OCI-LY3 (cell line): ENCODE measurements around the gene LGALS8.

Source experiments
- H2AFZ ChIP-seq: fragments of 200-600, 300-600 bp; shearing (Covaris generic); 2 replicates; pipeline ENCODE4 v1.6.0; 2014; ENCODE audit warnings: antibody characterized with exemption, low read depth, low read length
- H3K27ac ChIP-seq: fragments of 200-600, 300-600 bp; sonication (generic); 2 replicates; pipeline ENCODE4 v1.5.1; 2014; ENCODE audit warnings: mild to moderate bottlenecking, low read length, moderate library complexity, mixed read lengths
- H3K27me3 ChIP-seq: fragments of 200-600, 300-600 bp; sonication (generic); 2 replicates; pipeline ENCODE4 v1.6.1; 2014; ENCODE audit warnings: low read depth, low read length, mixed read lengths
- H3K36me3 ChIP-seq: fragments of 200-600, 300-600 bp; sonication (generic); replicated peaks from 2 replicates; pipeline ENCODE3; 2014; ENCODE audit warnings: low read depth, low read length, mixed read lengths
- H3K4me1 ChIP-seq: fragments of 300-600, 200-600 bp; sonication (generic); 2 replicates; pipeline ENCODE4 v1.6.1; 2014; ENCODE audit warnings: low read length, mixed read lengths
- H3K4me2 ChIP-seq: fragments of 200-600, 300-600 bp; sonication (generic); 2 replicates; pipeline ENCODE4 v1.6.1; 2014; ENCODE audit warnings: low read length, mixed read lengths
- H3K4me3 ChIP-seq: fragments of 300-600, 200-600 bp; sonication (generic); 2 replicates; pipeline ENCODE4 v1.5.1; 2014; ENCODE audit warnings: antibody characterized with exemption, mild to moderate bottlenecking, low read length, moderate library complexity
- H3K79me2 ChIP-seq: fragments of 300-600, 200-600 bp; shearing (Covaris generic); 2 replicates; pipeline ENCODE4 v1.6.1; 2014; ENCODE audit warnings: mild to moderate bottlenecking, low read length, mixed read lengths
- H3K9ac ChIP-seq: fragments of 300-600, 200-600 bp; shearing (Covaris generic); 2 replicates; pipeline ENCODE4 v1.6.0; 2014; ENCODE audit warnings: mild to moderate bottlenecking, low read length, moderate library complexity
- H3K9me3 ChIP-seq: fragments of 200-600, 300-600 bp; shearing (Covaris generic); 2 replicates; pipeline ENCODE4 v1.6.1; 2014; ENCODE audit warnings: low read length, mixed read lengths; ENCODE audit not compliant: insufficient read depth
- H4K20me1 ChIP-seq: fragments of 200-600, 300-600 bp; sonication (generic); 2 replicates; pipeline ENCODE4 v1.6.1; 2016; ENCODE audit warnings: low read length, mixed read lengths; ENCODE audit not compliant: insufficient read depth
- CTCF ChIP-seq: fragments of 200-600, 300-600 bp; sonication (generic); IDR thresholded peaks from 2 replicates; pipeline ENCODE4 v1.5.1; 2014; ENCODE audit warnings: antibody characterized with exemption, low read length, low read depth
- EZH2phosphoT487 ChIP-seq: fragments of 200-600 bp; shearing (Covaris generic); IDR thresholded peaks from 2 replicates; pipeline ENCODE4 v1.6.1; 2018; ENCODE audit warnings: antibody characterized with exemption, mixed run types, low read depth

The LGALS8 gene

DNA sequence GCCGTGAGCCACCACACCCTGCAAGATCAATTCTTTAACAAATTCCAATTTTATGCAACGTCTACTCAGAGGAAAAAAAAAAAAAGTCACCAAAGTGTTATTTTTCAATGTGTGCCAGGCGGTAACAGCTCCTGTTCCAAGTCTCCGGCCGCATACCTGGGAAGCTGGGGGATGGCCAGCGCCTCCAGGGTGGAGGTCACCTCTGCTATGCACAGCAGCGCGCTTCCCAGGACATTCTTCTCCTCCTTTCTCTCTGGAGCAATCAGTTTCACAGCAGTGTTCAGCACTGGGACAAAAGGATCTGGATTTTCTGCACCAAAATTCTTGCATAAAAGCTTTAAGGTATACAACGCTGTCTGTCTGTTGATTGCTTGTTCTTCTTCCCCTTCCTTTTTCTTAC is 34.3 kb downstream of the LGALS8 start:
- Histone ChIP-seq H3K4me2 (no peak overlapping the region), H3K27me3 (no peaks in the 10 kb centered on the region), H3K4me1 (no peaks in the 10 kb centered on the region), H3K79me2 (no peaks in the 10 kb centered on the region), H4K20me1 (no peaks in the 10 kb centered on the region), H3K9me3 (no peaks in the 10 kb centered on the region), H3K36me3 (peaks cover 75% of the 10 kb centered on the region), H3K4me3 (no peak overlapping the region), H2AFZ (no peak overlapping the region), H3K27ac (no peak overlapping the region), H3K9ac (no peak overlapping the region)
- no peak for TF ChIP-seq CTCF
- no peak for TF ChIP-seq EZH2phosphoT487

DNA sequence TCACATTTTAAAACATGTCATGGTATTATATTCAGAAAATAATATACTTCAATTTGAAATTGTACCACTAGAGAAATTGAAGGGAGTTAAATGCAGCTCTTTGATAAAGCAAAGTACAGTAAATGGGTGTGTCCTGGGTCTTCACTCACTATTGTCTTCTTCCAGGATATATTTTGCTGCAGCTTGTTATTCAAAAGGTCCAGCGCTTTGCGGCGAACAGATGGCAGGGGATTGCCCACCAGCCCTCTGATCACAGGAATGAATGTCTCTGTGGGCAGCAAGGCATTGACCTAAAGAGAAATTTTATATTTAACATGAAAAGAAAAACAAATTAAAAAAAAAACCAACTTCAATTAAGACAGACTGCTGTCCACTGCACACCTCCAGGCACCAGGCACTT is 35.1 kb downstream of the LGALS8 start:
- Histone ChIP-seq H2AFZ (no peak overlapping the region), H4K20me1 (no peaks in the 10 kb centered on the region), H3K4me3 (no peak overlapping the region), H3K27me3 (no peaks in the 10 kb centered on the region), H3K79me2 (no peaks in the 10 kb centered on the region), H3K4me2 (no peak overlapping the region), H3K9ac (no peak overlapping the region), H3K36me3 (peaks cover 72% of the 10 kb centered on the region), H3K9me3 (no peaks in the 10 kb centered on the region), H3K4me1 (no peaks in the 10 kb centered on the region), H3K27ac (no peak overlapping the region)
- TF ChIP-seq EZH2phosphoT487 (no peak), CTCF (no peak)

- no peak overlapping the region for H3K4me2 ChIP-seq
- no peaks in the 10 kb centered on the region for H3K9me3 ChIP-seq
- H4K20me1 ChIP-seq, result no peaks in the 10 kb centered on the region
- no peak overlapping the region for H3K9ac ChIP-seq
- H3K27ac ChIP-seq, result no peak overlapping the region
- H3K4me1 ChIP-seq, result no peaks in the 10 kb centered on the region
- H3K27me3 ChIP-seq, result no peaks in the 10 kb centered on the region
- no peak overlapping the region for H2AFZ ChIP-seq
- no peak overlapping the region for H3K4me3 ChIP-seq
- peaks cover 75% of the 10 kb centered on the region for H3K36me3 ChIP-seq
- TF ChIP-seq CTCF (peak; percentile 13; the same call in 1 of the 2 replicates), EZH2phosphoT487 (no peak)
- H3K79me2 ChIP-seq, result no peaks in the 10 kb centered on the region
Observed at GRCh38 chr1:236560213-236560771, 36.5 kb downstream of the LGALS8 start.

- TF ChIP-seq CTCF (no peak), EZH2phosphoT487 (no peak)
- Histone ChIP-seq H3K9ac (no peak overlapping the region), H3K4me3 (no peak overlapping the region), H3K36me3 (peaks cover 73% of the 10 kb centered on the region), H3K4me1 (no peaks in the 10 kb centered on the region), H2AFZ (no peak overlapping the region), H3K4me2 (no peak overlapping the region), H3K9me3 (no peaks in the 10 kb centered on the region), H3K27me3 (no peaks in the 10 kb centered on the region), H4K20me1 (no peaks in the 10 kb centered on the region), H3K27ac (no peak overlapping the region), H3K79me2 (no peaks in the 10 kb centered on the region)
Observed at GRCh38 chr1:236561976-236562375, 38.2 kb downstream of the LGALS8 start.
